Neural cell (in vitro differentiated cells): ENCODE data around the gene LRRTM2. TPM values are rescaled to one million over a fixed set of nuclear protein-coding genes. Genes with fewer than 3 reads are reported as not detected.

Source experiments
- H2AFZ ChIP-seq: fragments of 200-600, 300-800 bp; sonication (generic), shearing (Covaris generic); 2 replicates; pipeline ENCODE4 v1.6.0; 2014; ENCODE audit warnings: low read depth, mild to moderate bottlenecking, antibody characterized with exemption, low read length, moderate library complexity
- H3F3A ChIP-seq: fragments of 200-600 bp; shearing (Covaris generic); 2 replicates; pipeline ENCODE4 v1.6.1; 2016; ENCODE audit warnings: mild to moderate bottlenecking, moderate library complexity, mixed read lengths, antibody characterized with exemption, low read length; ENCODE audit not compliant: insufficient read depth, poor library complexity, severe bottlenecking
- H3K27ac ChIP-seq: fragments of 200-600, 300-800 bp; sonication (generic), shearing (Covaris generic); 2 replicates; pipeline ENCODE4 v1.5.1; 2014; ENCODE audit warnings: mild to moderate bottlenecking, low read length, moderate library complexity
- H3K27me3 ChIP-seq: fragments of 300-800, 200-600 bp; sonication (generic), shearing (Covaris generic); 2 replicates; pipeline ENCODE4 v1.6.0; 2014; ENCODE audit warnings: mild to moderate bottlenecking, low read depth, low read length, moderate library complexity; ENCODE audit not compliant: insufficient read depth
- H3K36me3 ChIP-seq: fragments of 300-800, 200-600 bp; sonication (generic), shearing (Covaris generic); 2 replicates; pipeline ENCODE4 v1.5.1; 2014; ENCODE audit warnings: mild to moderate bottlenecking, antibody characterized with exemption, low read length, moderate library complexity; ENCODE audit not compliant: insufficient read depth
- H3K4me2 ChIP-seq: fragments of 300-800, 200-600 bp; sonication (generic), shearing (Covaris generic); 2 replicates; pipeline ENCODE4 v1.6.0; 2014; ENCODE audit warnings: mild to moderate bottlenecking, low read length
- H3K4me3 ChIP-seq: fragments of 300-800, 200-600 bp; sonication (generic), shearing (Covaris generic); 2 replicates; pipeline ENCODE4 v1.5.1; 2014; ENCODE audit warnings: mild to moderate bottlenecking, low read length, moderate library complexity
- H3K79me2 ChIP-seq: fragments of 200-600 bp; shearing (Covaris generic); replicated peaks from 2 replicates; pipeline ENCODE4 v1.6.0; 2014; ENCODE audit warnings: mild to moderate bottlenecking, low read length, moderate library complexity; ENCODE audit not compliant: insufficient read depth
- H3K9ac ChIP-seq: fragments of 300-800, 200-600 bp; sonication (generic), shearing (Covaris generic); 2 replicates; pipeline ENCODE4 v1.6.1; 2016; ENCODE audit warnings: mild to moderate bottlenecking, low read length, mixed read lengths
- H3K9me2 ChIP-seq: fragments of 200-600 bp; shearing (Covaris generic); 2 replicates; pipeline ENCODE4 v1.6.1; 2016; ENCODE audit warnings: mild to moderate bottlenecking, low read length, mixed read lengths; ENCODE audit not compliant: insufficient read depth
- H3K9me3 ChIP-seq: fragments of 200-600, 300-800 bp; sonication (generic), shearing (Covaris generic); 2 replicates; pipeline ENCODE4 v1.6.1; 2016; ENCODE audit warnings: mild to moderate bottlenecking, mixed run types, low read length, moderate library complexity, mixed read lengths
- H4K20me1 ChIP-seq: fragments of 200-600 bp; shearing (Covaris generic); 2 replicates; pipeline ENCODE4 v1.6.1; 2016; ENCODE audit warnings: mild to moderate bottlenecking, mixed run types; ENCODE audit not compliant: insufficient read depth
- CTCF ChIP-seq: fragments of 450-650 bp; IDR thresholded peaks from 2 replicates; pipeline ENCODE4 v1.5.1; 2014; ENCODE audit warnings: antibody characterized with exemption, mild to moderate bottlenecking, moderate library complexity; ENCODE audit not compliant: poor library complexity, severe bottlenecking
- EP300 ChIP-seq: fragments of 450-650 bp; conservative IDR thresholded peaks from 2 replicates; pipeline ENCODE4 v1.6.1; 2014; ENCODE audit warnings: antibody characterized with exemption, mild to moderate bottlenecking, moderate library complexity; ENCODE audit not compliant: poor library complexity, severe bottlenecking
- EZH2 ChIP-seq: fragments of 200-600, 300-800 bp; shearing (Covaris generic), sonication (generic); IDR thresholded peaks from 2 replicates; pipeline ENCODE4 v1.6.1; 2014; ENCODE audit warnings: antibody characterized with exemption, low read length, borderline replicate concordance, mild to moderate bottlenecking; ENCODE audit not compliant: insufficient read depth, poor library complexity, severe bottlenecking
- POLR2AphosphoS5 ChIP-seq: IDR thresholded peaks from 2 replicates; pipeline ENCODE4 v1.6.1; 2012
- RAD21 ChIP-seq: fragments of 450-650 bp; conservative IDR thresholded peaks from 2 replicates; pipeline ENCODE4 v1.6.1; 2014; ENCODE audit warnings: antibody characterized with exemption, mild to moderate bottlenecking, moderate library complexity
- REST ChIP-seq: IDR thresholded peaks from 2 replicates; pipeline ENCODE4 v1.6.1; 2012; ENCODE audit warnings: borderline replicate concordance
- SMC3 ChIP-seq: fragments of 450-650 bp; conservative IDR thresholded peaks from 2 replicates; pipeline ENCODE4 v1.6.1; 2014; ENCODE audit warnings: antibody characterized with exemption, mild to moderate bottlenecking, moderate library complexity; ENCODE audit not compliant: poor library complexity
- TAF1 ChIP-seq: IDR thresholded peaks from 2 replicates; pipeline ENCODE4 v1.6.1; 2012; ENCODE audit warnings: low read depth
- polyA plus RNA-seq: library from polyadenylated mRNA; depleted of rRNA; stranded (reverse); fragments of >200 nt; gene quantifications from 2 replicates; pipeline ENCODE4 v1.2.3, GENCODE V29; 2014

The LRRTM2 gene
- polyA plus RNA-seq, 1 donor from 2014 or later: 5.9 TPM

GRCh38 chr5:138884094-138884493, 9.0 kb upstream of the LRRTM2 start:
- H3K4me3 ChIP-seq: no peak overlapping the region
- no peak overlapping the region for H3K4me2 ChIP-seq

GRCh38 chr5:138883211-138883610, 8.1 kb upstream of the LRRTM2 start:
- Histone ChIP-seq H3F3A (no peaks in the 10 kb centered on the region), H3K4me2 (no peak overlapping the region), H4K20me1 (no peaks in the 10 kb centered on the region), H3K79me2 (peaks cover 5% of the 10 kb centered on the region), H3K27me3 (no peaks in the 10 kb centered on the region), H3K9me3 (no peaks in the 10 kb centered on the region), H3K4me3 (no peak overlapping the region), H3K9me2 (no peaks in the 10 kb centered on the region), H3K27ac (no peak overlapping the region), H3K36me3 (peaks cover 5% of the 10 kb centered on the region), H2AFZ (no peak overlapping the region), H3K9ac (no peak overlapping the region)
- no peak for TF ChIP-seq EP300
- TF ChIP-seq SMC3: no peak
- TF ChIP-seq POLR2AphosphoS5: no peak
- TF ChIP-seq RAD21: no peak
- no peak for TF ChIP-seq REST
- no peak for TF ChIP-seq EZH2
- no peak for TF ChIP-seq TAF1

More at GRCh38 chr5:138884094-138884493, 9.0 kb upstream of the LRRTM2 start:
- H4K20me1 ChIP-seq: no peaks in the 10 kb centered on the region
- no peak overlapping the region for H3K9ac ChIP-seq
- peaks cover 6% of the 10 kb centered on the region for H3K36me3 ChIP-seq
- TF ChIP-seq RAD21 (no peak), POLR2AphosphoS5 (no peak), EP300 (no peak), TAF1 (no peak), EZH2 (no peak), CTCF (no peak), REST (no peak), SMC3 (no peak)
- no peaks in the 10 kb centered on the region for H3K27me3 ChIP-seq
- H3K9me2 ChIP-seq: no peaks in the 10 kb centered on the region
- no peak overlapping the region for H3K27ac ChIP-seq
- H3K79me2 ChIP-seq: peaks cover 5% of the 10 kb centered on the region
- H2AFZ ChIP-seq: no peak overlapping the region
- no peaks in the 10 kb centered on the region for H3K9me3 ChIP-seq
- H3F3A ChIP-seq: no peaks in the 10 kb centered on the region
